SK-N-SH treated with all-trans-retinoic acid at 6 μM for 48 hours (cell line): ENCODE results near the gene TP53INP2.

Experiments used
- CSRNP3 ChIP-seq: fragments of 250-450 bp; sonication (Bioruptor Pico); IDR thresholded peaks from 2 replicates; pipeline ENCODE4 v1.5.1; 2021; ENCODE audit warnings: mild to moderate bottlenecking, moderate library complexity
- RARB ChIP-seq: fragments of 250-450 bp; sonication (Bioruptor Pico); IDR thresholded peaks from 2 replicates; pipeline ENCODE4 v1.8.0; 2021; ENCODE audit warnings: mild to moderate bottlenecking, moderate library complexity
- TOX ChIP-seq: fragments of 250-450 bp; sonication (Bioruptor Pico); IDR thresholded peaks from 2 replicates; pipeline ENCODE4 v1.8.0; 2021; ENCODE audit warnings: mild to moderate bottlenecking, moderate library complexity, borderline replicate concordance

DNA sequence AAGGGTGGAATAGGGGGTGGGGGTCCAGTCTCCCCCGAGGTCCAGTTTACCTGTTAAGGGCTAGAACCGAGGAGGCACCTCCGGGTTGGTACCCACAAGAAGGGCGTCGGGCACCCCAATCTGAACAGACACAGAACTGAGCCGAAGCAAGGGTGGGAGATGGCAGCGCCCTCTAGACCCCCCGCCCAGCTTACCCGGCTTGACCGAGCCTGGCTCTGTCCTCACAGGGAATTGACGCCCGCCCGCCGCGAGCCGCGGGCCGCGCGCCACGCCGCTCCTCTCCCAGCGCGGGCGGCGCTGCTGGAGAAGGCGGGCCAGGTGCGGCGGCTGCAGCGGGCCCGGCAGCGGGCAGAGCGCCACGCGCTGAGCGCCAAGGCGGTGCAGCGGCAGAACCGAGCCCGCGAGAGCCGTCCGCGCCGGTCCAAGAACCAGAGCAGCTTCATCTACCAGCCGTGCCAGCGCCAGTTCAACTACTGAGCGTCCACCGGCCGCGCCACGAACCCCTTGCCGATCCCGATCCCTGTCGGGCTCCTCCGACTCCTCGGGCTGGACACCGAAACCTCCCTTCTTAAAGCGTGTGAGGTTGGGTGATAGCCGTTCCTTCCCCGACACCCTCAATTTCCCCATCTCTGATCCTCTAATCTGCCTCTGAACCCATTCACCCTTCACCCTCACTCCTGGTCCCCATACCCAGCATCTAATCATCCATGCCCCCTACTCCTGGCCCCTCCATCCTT is 5.9 kb downstream of the TP53INP2 start:
- TF ChIP-seq RARB (CRISPR knock-in tag) = no peak
- no peak for TF ChIP-seq CSRNP3
- no peak for TF ChIP-seq TOX (CRISPR knock-in tag)
